ENCODE results near the gene OPCML. TPM values are rescaled to one million over a fixed set of nuclear protein-coding genes. Genes with fewer than 3 reads are reported as not detected.

Gene OPCML
- total and polyA plus RNA-seq, 2 donors from 2014 or later = 0.77 to 1.1 TPM

DNA sequence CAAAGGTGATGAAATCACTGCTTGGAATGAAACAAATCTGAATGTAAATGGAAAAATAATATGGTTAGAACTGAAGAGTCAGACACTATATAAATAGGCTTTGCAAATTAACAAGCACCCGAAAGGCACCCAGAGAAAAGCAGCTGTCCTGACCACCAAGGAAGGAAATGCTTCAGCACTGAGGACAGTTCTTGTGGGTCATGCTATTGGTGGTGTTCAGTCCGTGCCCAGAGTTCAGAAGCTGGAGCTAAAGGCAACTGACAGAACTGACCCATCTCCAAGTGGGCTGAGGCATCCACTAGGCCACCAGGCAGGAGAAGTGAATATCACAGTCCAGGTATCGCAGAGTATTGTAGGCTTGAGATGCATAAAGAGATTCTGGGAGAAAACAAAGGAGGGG is 208.9 kb downstream of the OPCML start:
- Histone ChIP-seq H3K4me1 (ENCODE audit: control insufficient read depth in 2 of 3, insufficient read depth in 2 of 3, low read depth in 1 of 3, low read length in 3 of 3) (no peaks in the 10 kb centered on the region), H3K27me3 (ENCODE audit: control insufficient read depth, insufficient read depth, low read length) (no peaks in the 10 kb centered on the region), H3K4me3 (ENCODE audit: low read length in 3 of 3) (no peak overlapping the region), H3K27ac (ENCODE audit: low read depth in 2 of 2, low read length in 2 of 2) (no peak overlapping the region), H3K36me3 (ENCODE audit: control insufficient read depth in 2 of 3, insufficient read depth in 3 of 3, low read length in 3 of 3) (no peaks in the 10 kb centered on the region), H3K9ac (ENCODE audit: low read length in 3 of 3) (no peak overlapping the region), H3K9me3 (ENCODE audit: control insufficient read depth in 2 of 3, insufficient read depth in 1 of 3, low read length in 3 of 3) (no peaks in the 10 kb centered on the region)
- DNase-seq = peak in 3 of 5 donors; percentile 14 to 57 (median 37)
- intact Hi-C loops (cut with DNase I) = no loop called here
- TF ChIP-seq, protein P1, sequence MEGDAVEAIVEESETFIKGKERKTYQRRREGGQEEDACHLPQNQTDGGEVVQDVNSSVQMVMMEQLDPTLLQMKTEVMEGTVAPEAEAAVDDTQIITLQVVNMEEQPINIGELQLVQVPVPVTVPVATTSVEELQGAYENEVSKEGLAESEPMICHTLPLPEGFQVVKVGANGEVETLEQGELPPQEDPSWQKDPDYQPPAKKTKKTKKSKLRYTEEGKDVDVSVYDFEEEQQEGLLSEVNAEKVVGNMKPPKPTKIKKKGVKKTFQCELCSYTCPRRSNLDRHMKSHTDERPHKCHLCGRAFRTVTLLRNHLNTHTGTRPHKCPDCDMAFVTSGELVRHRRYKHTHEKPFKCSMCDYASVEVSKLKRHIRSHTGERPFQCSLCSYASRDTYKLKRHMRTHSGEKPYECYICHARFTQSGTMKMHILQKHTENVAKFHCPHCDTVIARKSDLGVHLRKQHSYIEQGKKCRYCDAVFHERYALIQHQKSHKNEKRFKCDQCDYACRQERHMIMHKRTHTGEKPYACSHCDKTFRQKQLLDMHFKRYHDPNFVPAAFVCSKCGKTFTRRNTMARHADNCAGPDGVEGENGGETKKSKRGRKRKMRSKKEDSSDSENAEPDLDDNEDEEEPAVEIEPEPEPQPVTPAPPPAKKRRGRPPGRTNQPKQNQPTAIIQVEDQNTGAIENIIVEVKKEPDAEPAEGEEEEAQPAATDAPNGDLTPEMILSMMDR (IDR thresholded peaks at IDR 0.05; ENCODE audit: borderline replicate concordance, extremely low read depth, insufficient read depth) = no peak
- FAIRE-seq = no peak

DNA sequence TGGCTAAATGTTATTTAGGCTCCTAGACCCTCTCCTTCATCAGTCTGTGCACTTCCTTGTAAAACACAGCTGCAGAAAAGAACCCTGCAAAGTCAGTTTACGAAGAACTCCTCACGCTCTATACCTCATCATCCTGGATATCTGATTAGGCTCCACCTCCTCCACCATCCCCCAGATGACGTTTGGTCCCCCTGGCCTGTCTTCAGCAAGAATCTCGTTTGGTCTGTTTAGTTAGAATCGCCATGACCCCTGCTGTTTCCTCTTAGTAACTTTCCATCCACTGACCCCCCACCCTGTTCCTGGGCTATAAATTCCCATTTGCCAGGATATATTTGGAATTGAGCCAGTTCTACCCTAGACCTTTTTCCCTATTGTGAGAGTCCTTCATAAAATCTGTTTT is 214.1 kb downstream of the OPCML start:
- no peaks in the 10 kb centered on the region for H3K4me1 ChIP-seq (ENCODE audit: control insufficient read depth in 2 of 3, insufficient read depth in 2 of 3, low read depth in 1 of 3, low read length in 3 of 3)
- DNase-seq (no peak), FAIRE-seq (no peak)
- H3K9ac ChIP-seq (ENCODE audit: low read length in 3 of 3) = no peak overlapping the region
- H3K36me3 ChIP-seq (ENCODE audit: control insufficient read depth in 2 of 3, insufficient read depth in 3 of 3, low read length in 3 of 3) = no peaks in the 10 kb centered on the region
- H3K27me3 ChIP-seq (ENCODE audit: control insufficient read depth, insufficient read depth, low read length) = no peaks in the 10 kb centered on the region
- H3K27ac ChIP-seq (ENCODE audit: low read depth in 2 of 2, low read length in 2 of 2) = no peak overlapping the region
- no peaks in the 10 kb centered on the region for H3K9me3 ChIP-seq (ENCODE audit: control insufficient read depth in 2 of 3, insufficient read depth in 1 of 3, low read length in 3 of 3)
- TF ChIP-seq, protein P1 (IDR thresholded peaks at IDR 0.05; ENCODE audit: borderline replicate concordance, extremely low read depth, insufficient read depth) = no peak
- no peak overlapping the region for H3K4me3 ChIP-seq (ENCODE audit: low read length in 3 of 3)
- intact Hi-C loops (cut with DNase I) = no loop called here

DNA sequence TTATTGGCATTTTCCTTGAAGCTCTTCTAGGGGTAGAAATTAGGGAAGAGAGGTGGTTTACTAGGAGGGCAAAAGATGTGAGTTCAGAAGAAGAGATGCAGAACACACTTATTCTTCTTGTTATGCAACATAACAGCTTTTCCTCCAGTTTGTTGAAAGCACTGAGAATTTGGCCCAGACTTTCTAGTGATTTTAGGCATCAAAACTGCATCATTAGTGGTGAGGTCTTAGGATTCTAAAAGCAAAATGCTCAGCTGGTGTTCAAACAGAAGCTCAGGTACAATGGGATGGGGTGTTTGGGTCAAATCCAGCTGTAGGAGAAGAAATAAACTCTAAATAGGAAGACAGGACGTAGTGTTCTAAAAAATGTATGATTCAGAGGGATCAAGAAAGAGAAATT is 221.1 kb downstream of the OPCML start:
- no peak for DNase-seq
- Histone ChIP-seq H3K4me1 (ENCODE audit: control insufficient read depth in 2 of 3, insufficient read depth in 2 of 3, low read depth in 1 of 3, low read length in 3 of 3) (no peaks in the 10 kb centered on the region), H3K9me3 (ENCODE audit: control insufficient read depth in 2 of 3, insufficient read depth in 1 of 3, low read length in 3 of 3) (peaks cover 0 to 4% (median 0%) of the 10 kb centered on the region in 3 donors), H3K36me3 (ENCODE audit: control insufficient read depth in 2 of 3, insufficient read depth in 3 of 3, low read length in 3 of 3) (no peaks in the 10 kb centered on the region), H3K27ac (ENCODE audit: low read depth in 2 of 2, low read length in 2 of 2) (no peak overlapping the region), H3K27me3 (ENCODE audit: control insufficient read depth, insufficient read depth, low read length) (no peaks in the 10 kb centered on the region), H3K9ac (ENCODE audit: low read length in 3 of 3) (no peak overlapping the region), H3K4me3 (ENCODE audit: low read length in 3 of 3) (no peak overlapping the region)
- TF ChIP-seq, protein P1 (IDR thresholded peaks at IDR 0.05; ENCODE audit: borderline replicate concordance, extremely low read depth, insufficient read depth) = no peak
- intact Hi-C loops (cut with DNase I) = no loop called here
- FAIRE-seq = no peak

DNA sequence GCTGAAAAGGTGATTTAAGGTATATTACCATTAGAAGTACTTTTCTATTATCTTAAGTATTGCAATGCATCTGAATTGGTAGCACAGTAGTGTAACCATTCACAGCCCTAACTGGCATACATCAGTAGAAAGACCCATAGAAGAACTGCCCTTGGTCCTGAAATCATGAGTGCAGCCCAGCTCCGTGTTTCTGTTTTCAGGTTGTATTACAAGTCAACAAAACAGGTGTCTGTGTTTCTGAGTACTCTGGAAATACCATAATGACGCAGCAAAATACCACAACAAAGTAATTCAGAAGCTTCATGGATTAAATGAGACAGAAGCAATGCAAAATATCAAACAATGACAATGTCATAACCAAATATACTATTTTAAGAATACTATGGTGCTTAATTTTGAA is 226.3 kb downstream of the OPCML start:
- H3K9ac ChIP-seq (ENCODE audit: low read length in 3 of 3) = no peak overlapping the region
- FAIRE-seq = no peak

More for the DNA sequence above, 226.3 kb downstream of the OPCML start:
- Histone ChIP-seq H3K4me1 (ENCODE audit: control insufficient read depth in 2 of 3, insufficient read depth in 2 of 3, low read depth in 1 of 3, low read length in 3 of 3) (no peaks in the 10 kb centered on the region), H3K36me3 (ENCODE audit: control insufficient read depth in 2 of 3, insufficient read depth in 3 of 3, low read length in 3 of 3) (no peaks in the 10 kb centered on the region), H3K27me3 (ENCODE audit: control insufficient read depth, insufficient read depth, low read length) (no peaks in the 10 kb centered on the region), H3K27ac (ENCODE audit: low read depth in 2 of 2, low read length in 2 of 2) (no peak overlapping the region), H3K4me3 (ENCODE audit: low read length in 3 of 3) (no peak overlapping the region), H3K9me3 (ENCODE audit: control insufficient read depth in 2 of 3, insufficient read depth in 1 of 3, low read length in 3 of 3) (peaks cover 0 to 4% (median 0%) of the 10 kb centered on the region in 3 donors)
- TF ChIP-seq, protein P1 (IDR thresholded peaks at IDR 0.05; ENCODE audit: borderline replicate concordance, extremely low read depth, insufficient read depth) = no peak
- peak in 3 of 5 donors; percentile 27 to 47 (median 29) for DNase-seq
- intact Hi-C loops (cut with DNase I) = no loop called here

All from kidney (tissue), 14 donors.